HEK293 (cell line): Measurements from ENCODE around the gene SZT2.

Source experiments
- CTCF ChIA-PET: fragments of 350-600 bp; formaldehyde crosslinking; extraction: SDS; loops from one replicate; lab custom pipeline; 2021; ENCODE audit warnings: antibody characterized with exemption; lab: Yijun Ruan, JAX
- POLR2A ChIA-PET: fragments of 300-600 bp; formaldehyde crosslinking; extraction: SDS; loops from one replicate; lab custom pipeline; 2020; ENCODE audit warnings: antibody characterized with exemption, inconsistent platforms; lab: Yijun Ruan, JAX
- H3K27ac ChIP-seq: fragments of 200-500 bp; sonication (Bioruptor generic); 2 replicates; pipeline ENCODE4 v1.5.1; 2014; ENCODE audit warnings: low read depth, low read length, control low read depth, inconsistent platforms; ENCODE audit errors: extremely low read depth
- H3K36me3 ChIP-seq, 2 experiments: fragments of 200-500 bp in 1 of 2; sonication (Bioruptor generic) in 1 of 2; 1 replicate in 1 of 2; 2 replicates in 1 of 2; pipeline ENCODE4 v1.5.1; 2014 to 2017; ENCODE audit warnings: inconsistent platforms in 2 of 2, low read length in 2 of 2; ENCODE audit not compliant: control insufficient read depth in 2 of 2, insufficient read depth in 1 of 2
- H3K4me1 ChIP-seq: fragments of 200-500 bp; sonication (Bioruptor generic); 2 replicates; pipeline ENCODE4 v1.5.1; 2014; ENCODE audit warnings: mild to moderate bottlenecking, low read length, inconsistent platforms; ENCODE audit not compliant: control insufficient read depth, insufficient read depth
- H3K4me3 ChIP-seq: 2 replicates; pipeline ENCODE4 v1.5.1; 2011; ENCODE audit warnings: low read depth, mild to moderate bottlenecking, control low read depth, low read length, moderate library complexity
- H3K9me3 ChIP-seq: fragments of 200-500 bp; sonication (Bioruptor generic); 2 replicates; pipeline ENCODE4 v1.5.1; 2014; ENCODE audit warnings: low read depth, low read length, inconsistent platforms; ENCODE audit not compliant: control insufficient read depth, insufficient read depth
- AEBP2 ChIP-seq: fragments of 450-650 bp; formaldehyde crosslinking; IDR thresholded peaks from 2 replicates; pipeline ENCODE4 v1.5.1; 2016; ENCODE audit warnings: missing biosample characterization, missing genetic modification characterization, borderline replicate concordance
- GLIS2 ChIP-seq: fragments of 450-650 bp; formaldehyde crosslinking; IDR thresholded peaks from 2 replicates; pipeline ENCODE4 v1.5.1; 2016; ENCODE audit warnings: missing biosample characterization, missing genetic modification characterization
- OSR2 ChIP-seq: fragments of 450-650 bp; formaldehyde crosslinking; IDR thresholded peaks from 2 replicates; pipeline ENCODE4 v1.5.1; 2016; ENCODE audit warnings: missing biosample characterization, missing genetic modification characterization
- PRDM2 ChIP-seq: fragments of 450-650 bp; formaldehyde crosslinking; IDR thresholded peaks from 2 replicates; pipeline ENCODE4 v1.5.1; 2016; ENCODE audit warnings: missing biosample characterization, missing genetic modification characterization, borderline replicate concordance
- WT1 ChIP-seq: fragments of 450-650 bp; formaldehyde crosslinking; IDR thresholded peaks from 2 replicates; pipeline ENCODE4 v1.5.1; 2016; ENCODE audit warnings: missing biosample characterization, missing genetic modification characterization
- YY2 ChIP-seq: fragments of 450-650 bp; formaldehyde crosslinking; IDR thresholded peaks from 2 replicates; pipeline ENCODE4 v1.5.1; 2016; ENCODE audit warnings: missing biosample characterization, missing genetic modification characterization
- ZNF132 ChIP-seq: fragments of 450-650 bp; formaldehyde crosslinking; IDR thresholded peaks from 2 replicates; pipeline ENCODE4 v1.5.1; 2017; ENCODE audit warnings: missing biosample characterization, missing genetic modification characterization, borderline replicate concordance
- ZNF133 ChIP-seq: fragments of 450-650 bp; formaldehyde crosslinking; IDR thresholded peaks from 2 replicates; pipeline ENCODE4 v1.5.1; 2016; ENCODE audit warnings: missing biosample characterization, missing genetic modification characterization
- ZNF140 ChIP-seq: fragments of 450-650 bp; formaldehyde crosslinking; IDR thresholded peaks from 2 replicates; pipeline ENCODE4 v1.5.1; 2016; ENCODE audit warnings: missing biosample characterization, missing genetic modification characterization
- ZNF169 ChIP-seq: fragments of 450-650 bp; formaldehyde crosslinking; IDR thresholded peaks from 2 replicates; pipeline ENCODE4 v1.5.1; 2016; ENCODE audit warnings: missing biosample characterization, missing genetic modification characterization
- ZNF174 ChIP-seq: fragments of 450-650 bp; formaldehyde crosslinking; IDR thresholded peaks from 2 replicates; pipeline ENCODE4 v1.5.0; 2017; ENCODE audit warnings: missing biosample characterization, mild to moderate bottlenecking, missing genetic modification characterization
- ZNF311 ChIP-seq: fragments of 450-650 bp; formaldehyde crosslinking; IDR thresholded peaks from 2 replicates; pipeline ENCODE4 v1.5.1; 2017; ENCODE audit warnings: missing biosample characterization, missing genetic modification characterization, borderline replicate concordance
- ZNF48 ChIP-seq: fragments of 450-650 bp; formaldehyde crosslinking; IDR thresholded peaks from 2 replicates; pipeline ENCODE4 v1.5.1; 2016; ENCODE audit warnings: missing biosample characterization, missing genetic modification characterization
- ZNF513 ChIP-seq: fragments of 450-650 bp; IDR thresholded peaks from 2 replicates; pipeline ENCODE4 v1.5.1; 2018; ENCODE audit warnings: missing biosample characterization, missing genetic modification characterization
- ZNF626 ChIP-seq: fragments of 450-650 bp; sonication (Bioruptor Pico); formaldehyde crosslinking; IDR thresholded peaks from 2 replicates; pipeline ENCODE4 v1.5.1; 2018; ENCODE audit warnings: missing biosample characterization, missing genetic modification characterization, inconsistent platforms
- ZNF707 ChIP-seq: fragments of 450-650 bp; formaldehyde crosslinking; IDR thresholded peaks from 2 replicates; pipeline ENCODE4 v1.5.1; 2016; ENCODE audit warnings: missing biosample characterization, missing genetic modification characterization
- ZNF768 ChIP-seq: fragments of 450-650 bp; formaldehyde crosslinking; IDR thresholded peaks from 2 replicates; pipeline ENCODE4 v1.5.1; 2018; ENCODE audit warnings: missing biosample characterization, mild to moderate bottlenecking, missing genetic modification characterization
- ZSCAN5A ChIP-seq: fragments of 450-650 bp; formaldehyde crosslinking; IDR thresholded peaks from 2 replicates; pipeline ENCODE4 v1.5.1; 2016; ENCODE audit warnings: missing biosample characterization, missing genetic modification characterization
- TF ChIP-seq, protein P1 (sequence below): fragments of 450-650 bp; formaldehyde crosslinking; conservative IDR thresholded peaks from 2 replicates; pipeline ENCODE4 v1.5.1; 2016; ENCODE audit warnings: low read depth, missing biosample characterization, missing genetic modification characterization

Gene SZT2

GRCh38 chr1:43442756-43443155 lies 53.1 kb downstream of the SZT2 start:
- TF ChIP-seq ZNF626: no peak
- TF ChIP-seq ZNF311 (tag by site-specific recombination): no peak
- TF ChIP-seq ZNF133 (tag by site-specific recombination): no peak
- no peak for TF ChIP-seq ZNF132 (tag by site-specific recombination)
- TF ChIP-seq ZNF174 (tag by site-specific recombination): no peak
- TF ChIP-seq ZNF707: no peak
- no peak for TF ChIP-seq ZNF169 (tag by site-specific recombination)
- no peak for TF ChIP-seq AEBP2 (tag by site-specific recombination)
- no peak for TF ChIP-seq YY2 (tag by site-specific recombination)
- no peak for TF ChIP-seq ZNF140 (tag by site-specific recombination)
- TF ChIP-seq, protein P1, sequence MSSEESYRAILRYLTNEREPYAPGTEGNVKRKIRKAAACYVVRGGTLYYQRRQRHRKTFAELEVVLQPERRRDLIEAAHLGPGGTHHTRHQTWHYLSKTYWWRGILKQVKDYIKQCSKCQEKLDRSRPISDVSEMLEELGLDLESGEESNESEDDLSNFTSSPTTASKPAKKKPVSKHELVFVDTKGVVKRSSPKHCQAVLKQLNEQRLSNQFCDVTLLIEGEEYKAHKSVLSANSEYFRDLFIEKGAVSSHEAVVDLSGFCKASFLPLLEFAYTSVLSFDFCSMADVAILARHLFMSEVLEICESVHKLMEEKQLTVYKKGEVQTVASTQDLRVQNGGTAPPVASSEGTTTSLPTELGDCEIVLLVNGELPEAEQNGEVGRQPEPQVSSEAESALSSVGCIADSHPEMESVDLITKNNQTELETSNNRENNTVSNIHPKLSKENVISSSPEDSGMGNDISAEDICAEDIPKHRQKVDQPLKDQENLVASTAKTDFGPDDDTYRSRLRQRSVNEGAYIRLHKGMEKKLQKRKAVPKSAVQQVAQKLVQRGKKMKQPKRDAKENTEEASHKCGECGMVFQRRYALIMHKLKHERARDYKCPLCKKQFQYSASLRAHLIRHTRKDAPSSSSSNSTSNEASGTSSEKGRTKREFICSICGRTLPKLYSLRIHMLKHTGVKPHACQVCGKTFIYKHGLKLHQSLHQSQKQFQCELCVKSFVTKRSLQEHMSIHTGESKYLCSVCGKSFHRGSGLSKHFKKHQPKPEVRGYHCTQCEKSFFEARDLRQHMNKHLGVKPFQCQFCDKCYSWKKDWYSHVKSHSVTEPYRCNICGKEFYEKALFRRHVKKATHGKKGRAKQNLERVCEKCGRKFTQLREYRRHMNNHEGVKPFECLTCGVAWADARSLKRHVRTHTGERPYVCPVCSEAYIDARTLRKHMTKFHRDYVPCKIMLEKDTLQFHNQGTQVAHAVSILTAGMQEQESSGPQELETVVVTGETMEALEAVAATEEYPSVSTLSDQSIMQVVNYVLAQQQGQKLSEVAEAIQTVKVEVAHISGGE (tag by site-specific recombination): no peak
- H3K9me3 ChIP-seq: no peaks in the 10 kb centered on the region
- no peaks in the 10 kb centered on the region for H3K4me1 ChIP-seq
- no peak overlapping the region for H3K27ac ChIP-seq
- CTCF ChIA-PET: interaction anchor here (0.6 kb wide), 1 partner anchor 12 kb away, joined by 3 read pairs; no protein-coding TSS in a partner anchor
- no peak overlapping the region for H3K4me3 ChIP-seq
- peaks cover 3 to 99% of the 10 kb centered on the region in 2 experiments; a peak in 2 of 3 replicates for H3K36me3 ChIP-seq
- POLR2A ChIA-PET: interaction anchor here (1.3 kb wide), 1 partner anchor 9 kb away, joined by 4 read pairs; no protein-coding TSS in a partner anchor

DNA sequence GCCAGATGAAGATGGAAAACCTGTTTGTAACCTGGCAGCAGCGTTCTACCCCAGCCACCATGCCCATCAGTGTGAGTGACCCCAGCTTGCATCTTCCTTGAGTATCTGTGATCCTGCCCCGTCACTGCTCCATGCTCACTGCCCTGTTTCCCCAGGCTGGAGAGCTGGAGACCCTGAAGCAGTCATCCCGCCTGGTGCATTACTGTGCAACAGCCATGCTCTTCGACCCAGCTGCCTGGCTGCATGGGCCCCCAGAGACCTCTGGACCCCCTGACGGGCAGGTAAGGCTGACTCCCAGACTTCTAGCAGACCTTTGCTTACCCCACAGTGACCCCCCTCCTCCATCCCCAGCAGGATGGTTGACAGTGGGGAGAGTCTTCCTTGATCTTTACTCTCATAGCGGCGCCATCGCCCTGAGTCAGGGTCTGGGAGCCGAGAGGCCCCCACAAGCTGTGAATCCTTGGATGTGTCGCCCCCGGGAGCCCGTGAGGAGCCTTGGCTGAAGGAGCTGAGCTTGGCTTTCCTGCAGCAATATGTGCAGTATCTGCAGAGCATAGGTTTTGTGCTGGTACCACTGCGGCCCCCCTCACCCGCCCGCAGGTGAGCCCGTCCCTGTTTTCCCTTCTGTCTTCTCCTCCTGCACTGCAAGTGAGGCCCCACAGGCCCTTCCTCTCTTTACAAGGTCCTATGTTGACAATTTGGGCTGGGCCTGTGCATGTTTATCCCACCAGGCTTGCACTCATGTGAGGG lies 53.7 kb downstream of the SZT2 start:
- ChIA-PET POLR2A (interaction anchor here (1.3 kb wide), 1 partner anchor 9 kb away, joined by 4 read pairs; no protein-coding TSS in a partner anchor), CTCF (no interaction called here)
- peaks cover 3 to 99% of the 10 kb centered on the region in 2 experiments; a peak in 2 of 3 replicates for H3K36me3 ChIP-seq

More for the DNA sequence above, 53.7 kb downstream of the SZT2 start:
- no peak overlapping the region for H3K4me3 ChIP-seq
- TF ChIP-seq ZNF513 (tag by site-specific recombination): no peak
- TF ChIP-seq ZNF48: no peak
- no peak for TF ChIP-seq OSR2 (tag by site-specific recombination)
- no peak for TF ChIP-seq ZSCAN5A (tag by site-specific recombination)
- TF ChIP-seq WT1 (tag by site-specific recombination): no peak
- no peak for TF ChIP-seq ZNF768 (tag by site-specific recombination)
- TF ChIP-seq GLIS2: no peak
- no peak for TF ChIP-seq PRDM2
- H3K9me3 ChIP-seq: no peaks in the 10 kb centered on the region
- H3K27ac ChIP-seq: no peak overlapping the region
- H3K4me1 ChIP-seq: no peaks in the 10 kb centered on the region
